Measurements from ENCODE around the gene FPGS. TPM values are rescaled to one million over a fixed set of nuclear protein-coding genes. Genes with fewer than 3 reads are reported as not detected.

Gene FPGS
- polyA plus RNA-seq, 3 donors, result 21.3 to 28.5 (median 25.2) TPM

DNA sequence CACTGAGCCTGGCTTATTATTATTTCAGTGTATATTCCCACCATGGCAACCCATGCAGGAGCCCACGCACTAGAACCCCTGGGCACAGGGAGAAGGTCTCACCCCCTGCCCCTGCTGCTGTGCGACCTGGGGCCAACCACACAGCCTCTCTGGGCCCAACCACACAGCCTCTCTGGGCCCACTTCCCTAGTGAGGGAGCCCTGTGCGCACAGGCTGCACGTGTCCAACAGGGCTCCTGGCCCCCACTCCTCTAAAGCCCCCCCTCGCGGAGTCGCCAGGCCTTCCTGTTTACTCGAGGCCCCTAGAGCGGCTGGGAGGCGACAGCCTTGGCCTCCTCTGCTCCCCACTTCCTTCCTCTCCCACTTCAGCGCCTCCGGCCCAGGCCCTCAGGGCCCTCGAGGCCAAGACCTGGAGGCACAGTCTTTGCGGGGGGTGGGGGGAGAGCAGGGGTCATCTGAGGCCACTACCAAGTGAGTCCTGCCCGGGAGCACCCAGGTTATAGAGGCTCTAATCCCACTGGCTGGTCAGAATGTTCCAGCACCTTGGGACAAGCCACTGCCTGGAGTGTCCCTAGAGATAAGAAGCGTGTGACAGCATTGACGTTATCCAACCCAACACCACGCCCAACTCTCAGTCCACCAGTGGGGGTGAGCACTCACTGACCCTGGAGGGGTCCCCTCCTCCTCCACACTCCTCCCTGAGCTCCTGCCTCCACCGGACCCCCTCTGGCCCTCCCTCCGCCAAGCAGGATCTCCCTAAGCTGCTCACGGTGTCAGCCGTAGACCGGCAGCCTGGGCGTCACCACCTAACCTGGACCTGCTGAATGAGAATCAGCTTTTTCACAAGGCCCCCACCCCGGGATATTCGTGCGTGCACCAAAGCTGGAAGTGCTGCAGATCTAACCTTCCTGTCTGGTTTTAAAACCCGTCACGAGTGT lies 59.7 kb downstream of the FPGS start:
- Histone ChIP-seq H3K27ac (ENCODE audit: low read depth in 1 of 2, low read length in 2 of 2) (peak overlapping the region; percentile 90 to 92), H3K4me2 (replicated peaks; ENCODE audit: extremely low read depth, low read length, poor library complexity, severe bottlenecking) (peak overlapping the region; percentile 12), H3K9ac (ENCODE audit: insufficient read depth, low read length, poor library complexity, severe bottlenecking) (peak overlapping the region; percentile 66), H4K20me1 (ENCODE audit: insufficient read depth, low read length) (no peaks in the 10 kb centered on the region), H3K27me3 (ENCODE audit: control insufficient read depth in 2 of 2, insufficient read depth in 2 of 2, low read length in 2 of 2) (no peaks in the 10 kb centered on the region), H3K4me3 (replicated peaks in 1 of 3; ENCODE audit: low read depth in 2 of 3, low read length in 3 of 3) (peak overlapping the region in 1 of 3 experiments; percentile 16), H3K4me1 (ENCODE audit: control insufficient read depth in 1 of 2, insufficient read depth in 2 of 2, low read length in 2 of 2) (peaks cover 57 to 63% of the 10 kb centered on the region in 2 donors), H3K9me3 (replicated peaks in 1 of 2; ENCODE audit: control insufficient read depth in 1 of 2, insufficient read depth in 1 of 2, low read length in 2 of 2) (no peaks in the 10 kb centered on the region), H3K79me2 (ENCODE audit: insufficient read depth, low read length) (no peaks in the 10 kb centered on the region), H2AFZ (ENCODE audit: insufficient read depth, low read depth, low read length, poor library complexity, severe bottlenecking) (peak overlapping the region; percentile 65), H3K36me3 (replicated peaks in 1 of 2; ENCODE audit: control insufficient read depth in 1 of 2, insufficient read depth in 2 of 2, low read length in 2 of 2) (no peaks in the 10 kb centered on the region)
- peak overlapping the region in 1 of 2 donors; percentile 34 for H3K4me3 Mint-ChIP-seq
- H3K36me3 Mint-ChIP-seq, result peaks cover 3 to 4% of the 10 kb centered on the region in 2 donors
- DNase-seq, result peak; percentile 89 to 95 (median 93)
- intact Hi-C loops (cut with micrococcal nuclease), result loop anchor here in 1 of 2 donors (5.0 kb wide), 2 partner anchors 35 to 55 kb away; partner anchors contain the start of gene ST6GALNAC4
- WGBS (ENCODE audit: insufficient coverage), result 12% methylated on average over 15 of the region's 29 CpGs
- peaks cover 0 to 3% (median 0%) of the 10 kb centered on the region in 7 donors for H3K9me3 Mint-ChIP-seq
- TF ChIP-seq, protein P1, sequence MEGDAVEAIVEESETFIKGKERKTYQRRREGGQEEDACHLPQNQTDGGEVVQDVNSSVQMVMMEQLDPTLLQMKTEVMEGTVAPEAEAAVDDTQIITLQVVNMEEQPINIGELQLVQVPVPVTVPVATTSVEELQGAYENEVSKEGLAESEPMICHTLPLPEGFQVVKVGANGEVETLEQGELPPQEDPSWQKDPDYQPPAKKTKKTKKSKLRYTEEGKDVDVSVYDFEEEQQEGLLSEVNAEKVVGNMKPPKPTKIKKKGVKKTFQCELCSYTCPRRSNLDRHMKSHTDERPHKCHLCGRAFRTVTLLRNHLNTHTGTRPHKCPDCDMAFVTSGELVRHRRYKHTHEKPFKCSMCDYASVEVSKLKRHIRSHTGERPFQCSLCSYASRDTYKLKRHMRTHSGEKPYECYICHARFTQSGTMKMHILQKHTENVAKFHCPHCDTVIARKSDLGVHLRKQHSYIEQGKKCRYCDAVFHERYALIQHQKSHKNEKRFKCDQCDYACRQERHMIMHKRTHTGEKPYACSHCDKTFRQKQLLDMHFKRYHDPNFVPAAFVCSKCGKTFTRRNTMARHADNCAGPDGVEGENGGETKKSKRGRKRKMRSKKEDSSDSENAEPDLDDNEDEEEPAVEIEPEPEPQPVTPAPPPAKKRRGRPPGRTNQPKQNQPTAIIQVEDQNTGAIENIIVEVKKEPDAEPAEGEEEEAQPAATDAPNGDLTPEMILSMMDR (IDR thresholded peaks at IDR 0.05), result no peak
- H3K4me1 Mint-ChIP-seq, result peaks cover 62% of the 10 kb centered on the region
- H3K27ac Mint-ChIP-seq, result peak overlapping the region; percentile 94 to 98 (median 98)
- peaks cover 0 to 7% (median 1%) of the 10 kb centered on the region in 3 donors for H3K27me3 Mint-ChIP-seq (ENCODE audit: low read depth in 3 of 3)

DNA sequence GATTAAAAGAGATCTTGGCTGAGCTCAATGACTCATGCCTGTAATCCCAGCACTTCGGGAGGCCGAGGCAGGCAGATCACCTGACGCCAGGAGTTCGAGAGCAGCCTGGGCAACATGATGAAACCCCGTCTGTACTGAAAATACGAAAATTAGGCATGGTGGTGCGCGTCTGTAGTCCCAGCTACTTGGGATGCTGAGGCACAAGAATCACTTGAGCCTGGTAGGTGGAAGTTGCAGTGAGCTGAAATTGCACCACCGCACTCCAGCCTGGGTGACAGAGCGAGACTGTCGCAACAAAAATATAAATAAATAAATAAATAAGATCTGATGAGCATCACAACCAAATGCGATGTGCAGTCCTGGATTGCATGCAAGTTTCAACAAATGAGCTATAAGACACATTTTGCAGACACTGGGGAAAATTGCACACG lies 60.5 kb downstream of the FPGS start:
- H3K4me3 Mint-ChIP-seq, result peak overlapping the region; percentile 31 to 64
- Histone ChIP-seq H3K9me3 (replicated peaks in 1 of 2; ENCODE audit: control insufficient read depth in 1 of 2, insufficient read depth in 1 of 2, low read length in 2 of 2) (no peaks in the 10 kb centered on the region), H3K36me3 (replicated peaks in 1 of 2; ENCODE audit: control insufficient read depth in 1 of 2, insufficient read depth in 2 of 2, low read length in 2 of 2) (no peaks in the 10 kb centered on the region), H3K4me3 (replicated peaks in 1 of 3; ENCODE audit: low read depth in 2 of 3, low read length in 3 of 3) (no peak overlapping the region), H2AFZ (ENCODE audit: insufficient read depth, low read depth, low read length, poor library complexity, severe bottlenecking) (no peak overlapping the region), H3K27me3 (ENCODE audit: control insufficient read depth in 2 of 2, insufficient read depth in 2 of 2, low read length in 2 of 2) (no peaks in the 10 kb centered on the region), H3K4me1 (ENCODE audit: control insufficient read depth in 1 of 2, insufficient read depth in 2 of 2, low read length in 2 of 2) (peaks cover 54% of the 10 kb centered on the region in 2 donors), H3K9ac (ENCODE audit: insufficient read depth, low read length, poor library complexity, severe bottlenecking) (peak overlapping the region; percentile 66), H4K20me1 (ENCODE audit: insufficient read depth, low read length) (no peaks in the 10 kb centered on the region), H3K79me2 (ENCODE audit: insufficient read depth, low read length) (no peaks in the 10 kb centered on the region), H3K27ac (ENCODE audit: low read depth in 1 of 2, low read length in 2 of 2) (peak overlapping the region; percentile 90 to 92), H3K4me2 (replicated peaks; ENCODE audit: extremely low read depth, low read length, poor library complexity, severe bottlenecking) (no peak overlapping the region)
- H3K27ac Mint-ChIP-seq, result peak overlapping the region; percentile 94 to 98 (median 98)
- peaks cover 3 to 4% of the 10 kb centered on the region in 2 donors for H3K36me3 Mint-ChIP-seq
- DNase-seq, result peak; percentile 79 to 88 (median 87)
- TF ChIP-seq, protein P1 (IDR thresholded peaks at IDR 0.05), result no peak
- WGBS (ENCODE audit: insufficient coverage), result no CpG with 5 or more reads among the region's 13 CpGs
- H3K4me1 Mint-ChIP-seq, result peaks cover 58% of the 10 kb centered on the region
- H3K9me3 Mint-ChIP-seq, result peaks cover 0 to 3% (median 0%) of the 10 kb centered on the region in 7 donors
- H3K27me3 Mint-ChIP-seq (ENCODE audit: low read depth in 3 of 3), result peaks cover 0 to 5% (median 1%) of the 10 kb centered on the region in 3 donors
- intact Hi-C loops (cut with micrococcal nuclease), result loop anchor here in 1 of 2 donors (5.0 kb wide), 2 partner anchors 36 to 54 kb away; partner anchors contain the start of gene ST6GALNAC4

Measured in CD14-positive monocyte (primary cell).